ENCODE data around the gene WEE2.

The WEE2 gene

DNA sequence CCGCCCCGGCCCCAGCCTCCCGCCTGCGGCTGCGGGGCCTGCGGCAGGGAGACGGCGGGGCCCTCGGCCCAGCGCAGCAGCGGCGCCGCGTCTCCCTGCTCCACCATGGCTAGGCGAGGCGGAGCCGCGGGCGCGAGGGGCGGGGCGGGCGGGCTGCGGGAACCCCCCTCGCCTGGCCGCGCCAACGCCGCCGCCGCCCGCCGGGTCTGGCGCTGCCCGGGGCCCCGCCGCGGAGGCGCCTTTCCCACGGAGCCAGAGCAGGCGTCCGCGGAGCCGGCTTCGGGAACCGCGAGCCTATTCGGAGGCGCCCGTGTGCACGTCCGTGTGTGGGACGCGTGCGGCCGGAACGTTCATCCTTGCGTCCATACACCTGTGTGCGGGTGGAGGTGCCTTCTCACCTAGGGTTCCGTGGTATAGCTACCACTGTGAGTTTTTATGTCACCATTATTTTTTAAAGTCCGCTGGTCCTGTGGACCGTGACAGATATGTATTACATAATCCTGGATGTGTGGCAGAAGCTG is 6.0 kb upstream of the WEE2 start, which contains the start of gene DENND11:
DENND11 (minus strand) TSS at position 120 of the 521 bp plus-strand sequence; CDS start at position 107, 13 bp downstream.
- H4K20me1 ChIP-seq (ENCODE audit: insufficient read depth, low read length): peaks cover 19% of the 10 kb centered on the region
- peak within 1 kb of the TSS; percentile 71 for H2AFZ ChIP-seq (ENCODE audit: low read depth, low read length)
- H3K36me3 ChIP-seq (ENCODE audit: insufficient read depth, low read length): no peaks in the 10 kb centered on the region
- H3K27ac ChIP-seq (ENCODE audit: low read length): peak within 1 kb of the TSS; percentile 42
- DNase-seq (peak; percentile 29), ATAC-seq (ENCODE audit: insufficient read depth, low read depth) (peak; percentile 56)
- H3K27me3 ChIP-seq (ENCODE audit: insufficient read depth, low read length, poor library complexity): peaks cover 8% of the 10 kb centered on the region
- TF ChIP-seq EZH2 (IDR thresholded peaks at IDR 0.05; ENCODE audit: borderline replicate concordance, low read depth, low read length, severe bottlenecking): peak; percentile 53
- no peak for TF ChIP-seq CTCF (IDR thresholded peaks at IDR 0.05; ENCODE audit: borderline replicate concordance, extremely low read depth, low read length, poor library complexity, severe bottlenecking)
- no peaks in the 10 kb centered on the region for H3K9me3 ChIP-seq (ENCODE audit: insufficient read depth, low read length, severe bottlenecking)
- H3K4me3 ChIP-seq (ENCODE audit: low read depth in 1 of 2, low read length in 2 of 2): peak within 1 kb of the TSS; percentile 43 to 64; a peak in 3 of 4 replicates
- peaks cover 10% of the 10 kb centered on the region for H3K79me2 ChIP-seq (ENCODE audit: insufficient read depth, low read length)
- H3K4me1 ChIP-seq (ENCODE audit: insufficient read depth, low read length): peaks cover 23% of the 10 kb centered on the region
- H3K9ac ChIP-seq (ENCODE audit: low read depth, low read length): peak within 1 kb of the TSS; percentile 64
- H3K4me2 ChIP-seq (ENCODE audit: insufficient read depth, low read length): peak within 1 kb of the TSS; percentile 86

- Histone ChIP-seq H2AFZ (ENCODE audit: low read depth, low read length) (no peak overlapping the region), H3K9me3 (ENCODE audit: insufficient read depth, low read length, severe bottlenecking) (no peaks in the 10 kb centered on the region), H3K4me1 (ENCODE audit: insufficient read depth, low read length) (peaks cover 23% of the 10 kb centered on the region), H3K4me2 (ENCODE audit: insufficient read depth, low read length) (peak overlapping the region; percentile 86), H4K20me1 (ENCODE audit: insufficient read depth, low read length) (peaks cover 17% of the 10 kb centered on the region), H3K79me2 (ENCODE audit: insufficient read depth, low read length) (peaks cover 10% of the 10 kb centered on the region), H3K36me3 (ENCODE audit: insufficient read depth, low read length) (no peaks in the 10 kb centered on the region), H3K27ac (ENCODE audit: low read length) (no peak overlapping the region), H3K4me3 (ENCODE audit: low read depth in 1 of 2, low read length in 2 of 2) (no peak overlapping the region), H3K27me3 (ENCODE audit: insufficient read depth, low read length, poor library complexity) (peaks cover 8% of the 10 kb centered on the region), H3K9ac (ENCODE audit: low read depth, low read length) (no peak overlapping the region)
- TF ChIP-seq EZH2 (IDR thresholded peaks at IDR 0.05; ENCODE audit: borderline replicate concordance, low read depth, low read length, severe bottlenecking) (no peak), CTCF (IDR thresholded peaks at IDR 0.05; ENCODE audit: borderline replicate concordance, extremely low read depth, low read length, poor library complexity, severe bottlenecking) (no peak)
- DNase-seq (no peak), ATAC-seq (ENCODE audit: insufficient read depth, low read depth) (no peak)
Observed at GRCh38 chr7:141702892-141703291, 5.3 kb upstream of the WEE2 start.

- TF ChIP-seq CTCF (IDR thresholded peaks at IDR 0.05; ENCODE audit: borderline replicate concordance, extremely low read depth, low read length, poor library complexity, severe bottlenecking): no peak
- TF ChIP-seq EZH2 (IDR thresholded peaks at IDR 0.05; ENCODE audit: borderline replicate concordance, low read depth, low read length, severe bottlenecking): no peak
- no peak overlapping the region for H2AFZ ChIP-seq (ENCODE audit: low read depth, low read length)
- H3K36me3 ChIP-seq (ENCODE audit: insufficient read depth, low read length): no peaks in the 10 kb centered on the region
- peaks cover 8% of the 10 kb centered on the region for H3K79me2 ChIP-seq (ENCODE audit: insufficient read depth, low read length)
- ATAC-seq (ENCODE audit: insufficient read depth, low read depth): no peak
- no peak overlapping the region for H3K4me3 ChIP-seq (ENCODE audit: low read depth in 1 of 2, low read length in 2 of 2)
- H3K9me3 ChIP-seq (ENCODE audit: insufficient read depth, low read length, severe bottlenecking): no peaks in the 10 kb centered on the region
- DNase-seq: no peak
- H3K4me1 ChIP-seq (ENCODE audit: insufficient read depth, low read length): peaks cover 21% of the 10 kb centered on the region
- peaks cover 10% of the 10 kb centered on the region; the same call in 1 of the 2 replicates for H4K20me1 ChIP-seq (ENCODE audit: insufficient read depth, low read length)
- no peak overlapping the region for H3K9ac ChIP-seq (ENCODE audit: low read depth, low read length)
- H3K27me3 ChIP-seq (ENCODE audit: insufficient read depth, low read length, poor library complexity): peaks cover 8% of the 10 kb centered on the region
- no peak overlapping the region for H3K27ac ChIP-seq (ENCODE audit: low read length)
- H3K4me2 ChIP-seq (ENCODE audit: insufficient read depth, low read length): no peak overlapping the region
Observed at GRCh38 chr7:141704112-141704511, 4.0 kb upstream of the WEE2 start.

Measured in DND-41 (cell line).